NCI-H510A treated with DMSO at 0.1 percent for 48 hours (cell line): Measurements from ENCODE around the gene POLRMT.
A peak's percentile ranks its signal among the peaks of the same experiment; 100 is the strongest.
"Not testable (repeated sequence)": the region's sequence is repeated elsewhere in the genome, so short reads cannot be mapped to it uniquely, and the experiment has no call there.

ENCODE experiments used
- DNase-seq: peaks from one replicate; lab custom pipeline; 2025; lab: John Stamatoyannopoulos, UW

Gene POLRMT

GRCh38 chr19:633068-633785 is at the start of gene POLRMT:
TSS of gene POLRMT (minus strand) at chr19:633537. CDS start at chr19:633512, 25 bp downstream.
- peak; percentile 75 for DNase-seq

GRCh38 chr19:682678-683320 is 49.5 kb upstream of the POLRMT start:
- DNase-seq: no peak

- no peak for DNase-seq
These were observed 48.0 kb upstream of the POLRMT start for GRCh38 chr19:681029-682019.

- DNase-seq: peak; percentile 19
These were observed 47.1 kb upstream of the POLRMT start for GRCh38 chr19:680287-681028.

GRCh38 chr19:679418-680286 is 46.3 kb upstream of the POLRMT start:
- DNase-seq: no peak

- DNase-seq: no peak
These were observed 45.6 kb upstream of the POLRMT start for GRCh38 chr19:678791-679388.

- DNase-seq: no peak
These were observed 44.5 kb upstream of the POLRMT start for GRCh38 chr19:677601-678436.

GRCh38 chr19:677201-677600 is 43.9 kb upstream of the POLRMT start:
- DNase-seq: no peak

- DNase-seq: no peak
These were observed 43.2 kb upstream of the POLRMT start, which contains the start of gene FSTL3 for GRCh38 chr19:676339-677105. TSS of gene FSTL3 (plus strand) at chr19:676392. CDS start at chr19:676424, 32 bp downstream.

- no peak for DNase-seq
These were observed 42.6 kb upstream of the POLRMT start for GRCh38 chr19:676007-676338.

GRCh38 chr19:674282-675151 is 41.2 kb upstream of the POLRMT start:
- no peak for DNase-seq

GRCh38 chr19:670609-671075 is 37.3 kb upstream of the POLRMT start:
- DNase-seq: no peak

GRCh38 chr19:668675-669434 is 35.5 kb upstream of the POLRMT start:
- DNase-seq: not testable (repeated sequence)

GRCh38 chr19:666985-667573 is 33.7 kb upstream of the POLRMT start:
- not testable (repeated sequence) for DNase-seq

GRCh38 chr19:664913-665443 is 31.6 kb upstream of the POLRMT start:
- DNase-seq: peak; percentile 63

GRCh38 chr19:663682-664117 is 30.4 kb upstream of the POLRMT start:
- DNase-seq: no peak
